ENCODE data around the gene MYO9A.

- TF ChIP-seq CTCF (IDR thresholded peaks at IDR 0.05; ENCODE audit: poor library complexity) (no peak), EZH2phosphoT487 (IDR thresholded peaks at IDR 0.05; ENCODE audit: low read depth, severe bottlenecking, unreplicated experiment) (no peak), EZH2 (IDR thresholded peaks at IDR 0.05; ENCODE audit: borderline replicate concordance) (no peak)
These were observed 35.8 kb downstream of the MYO9A start for GRCh38 chr15:72082176-72082575.

All from hepatocyte (in vitro differentiated cells).